ENCODE measurements around the gene SPTAN1.
"Not testable (repeated sequence)": the region's sequence is repeated elsewhere in the genome, so short reads cannot be mapped to it uniquely, and the experiment has no call there.

Gene SPTAN1

DNA sequence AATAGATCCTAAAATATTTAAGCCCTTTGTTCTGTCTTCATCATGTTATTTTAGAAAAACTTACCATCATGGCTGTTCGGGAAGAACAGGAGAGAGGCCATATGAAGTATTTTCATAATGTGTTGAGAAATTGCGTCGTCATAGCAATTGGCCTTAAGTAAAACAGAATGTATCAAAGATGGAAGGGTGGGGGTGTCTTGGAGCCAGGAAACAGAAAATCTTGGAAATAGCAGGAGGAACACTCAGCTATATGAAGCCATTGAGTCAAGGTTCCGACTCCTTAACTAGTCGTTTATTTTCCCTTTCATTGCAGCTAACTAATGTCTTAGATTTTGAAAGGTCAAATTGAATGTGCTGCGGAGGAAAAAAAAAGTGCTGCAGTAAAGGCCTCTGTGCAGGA, 1.3 kb downstream of the SPTAN1 start:
- DNase-seq (ENCODE audit: low spot score) = peak; percentile 51

DNA sequence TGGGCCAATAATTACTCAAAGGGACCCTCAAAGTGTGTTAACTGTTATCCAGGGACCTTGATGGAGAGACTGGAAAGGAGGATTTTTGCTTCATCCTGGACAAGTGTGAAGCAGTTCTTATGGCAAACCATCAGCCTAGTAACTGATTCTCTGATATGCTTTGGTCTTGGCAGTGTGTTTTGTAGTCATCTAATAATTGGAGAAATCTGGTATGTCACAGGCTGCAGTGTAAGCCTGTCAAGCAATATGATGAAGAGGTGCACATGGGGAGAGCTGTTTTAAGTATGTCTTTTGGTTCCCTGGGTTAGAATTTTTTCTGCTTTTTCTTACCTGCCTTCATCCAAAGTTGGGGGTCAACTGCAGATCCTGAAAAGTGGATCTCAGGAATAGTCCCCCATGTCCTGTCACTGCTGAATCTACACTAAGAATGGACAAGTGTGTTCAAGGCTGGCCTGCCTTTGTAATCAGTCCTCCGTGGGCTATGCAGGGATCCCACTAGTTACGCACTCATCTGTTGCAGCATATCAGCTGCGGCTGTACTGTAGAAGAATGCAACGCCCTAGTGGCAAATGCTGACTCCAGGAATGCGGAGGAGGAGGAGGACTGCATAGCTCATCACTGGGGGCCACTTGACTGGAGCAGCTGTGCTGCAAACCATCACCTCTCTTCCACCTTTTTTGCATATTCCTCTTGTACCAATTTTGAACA, 1.9 kb downstream of the SPTAN1 start:
- peak; percentile 88 for DNase-seq (ENCODE audit: low spot score)

DNA sequence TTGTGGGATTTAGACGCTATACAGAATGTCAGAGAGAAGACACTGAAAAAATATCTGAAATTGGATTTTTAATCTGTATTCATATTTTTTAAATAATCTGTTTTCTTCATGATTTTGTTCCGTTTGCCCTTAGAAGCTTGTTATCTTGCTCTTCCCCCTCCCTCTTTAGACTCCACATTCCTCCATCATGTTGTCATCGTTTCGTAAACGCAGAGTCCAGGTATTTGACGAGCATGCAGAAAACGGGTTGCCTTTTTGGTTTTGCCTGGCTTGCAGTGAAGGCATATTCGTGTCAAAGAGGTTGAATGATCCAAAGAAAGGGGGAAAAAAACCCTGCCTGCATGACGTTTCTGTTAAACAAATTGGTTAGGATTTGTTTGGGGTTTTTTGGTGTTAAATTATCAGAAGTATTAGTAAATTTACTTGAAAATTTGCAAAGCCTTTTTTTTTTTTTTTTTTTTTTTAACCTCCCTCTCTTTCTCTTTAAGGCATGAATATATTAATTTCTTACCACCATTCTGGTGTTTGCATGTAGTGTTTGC, 2.9 kb downstream of the SPTAN1 start:
- DNase-seq (ENCODE audit: low spot score) = peak; percentile 61

DNA sequence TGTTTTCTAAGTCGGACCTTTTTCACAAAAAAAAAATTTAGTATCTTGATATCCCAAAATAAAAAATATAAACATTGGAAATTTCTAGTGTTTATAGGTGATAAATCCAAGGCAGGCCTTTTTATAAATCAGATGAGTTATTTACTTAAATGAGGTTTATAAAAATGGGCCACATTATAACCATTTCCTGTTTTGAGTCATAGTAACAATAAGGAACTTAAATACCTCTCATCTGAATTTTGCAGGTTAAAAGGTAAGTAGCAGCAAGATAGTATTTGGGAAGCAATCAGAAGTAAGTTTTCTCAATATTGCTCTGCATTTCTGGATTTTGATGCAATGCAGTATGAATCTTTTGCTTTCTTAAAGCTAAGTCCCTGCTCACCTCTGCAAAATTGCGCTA, 3.9 kb downstream of the SPTAN1 start:
- DNase-seq (ENCODE audit: low spot score) = no peak

DNA sequence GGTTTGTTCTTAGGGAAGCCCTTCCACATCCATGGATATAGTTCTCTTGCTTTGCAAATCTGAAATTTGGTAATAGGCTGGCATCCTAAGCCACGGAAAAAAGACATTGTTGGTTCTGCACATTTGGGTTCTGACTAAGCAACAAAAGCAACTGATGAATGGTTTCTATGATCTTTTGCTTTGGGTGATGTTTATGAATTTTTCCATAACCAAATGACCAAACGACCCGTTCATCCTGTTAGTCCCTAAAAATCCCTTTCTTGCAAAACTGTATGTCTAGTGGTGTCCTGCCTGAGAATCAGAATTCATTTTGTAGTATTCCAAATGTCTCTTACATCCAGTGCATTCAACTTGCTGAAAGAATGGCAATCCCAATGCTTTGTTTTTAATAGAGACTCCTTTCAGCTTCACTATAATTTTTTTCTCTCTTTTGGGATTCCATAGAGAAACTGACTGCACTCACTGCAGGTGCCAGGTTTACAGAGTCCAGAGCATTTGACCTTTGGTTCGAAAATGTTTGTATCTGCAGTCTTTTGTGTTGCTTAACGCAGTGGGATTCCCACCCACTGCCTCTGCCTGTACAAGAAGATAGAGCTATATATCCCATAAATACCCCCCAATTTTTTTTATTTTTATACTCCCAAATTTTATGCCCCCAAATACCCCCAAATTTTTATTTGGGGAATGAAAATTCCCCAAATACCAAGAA, 4.7 kb downstream of the SPTAN1 start:
- DNase-seq (ENCODE audit: low spot score) = no peak

DNA sequence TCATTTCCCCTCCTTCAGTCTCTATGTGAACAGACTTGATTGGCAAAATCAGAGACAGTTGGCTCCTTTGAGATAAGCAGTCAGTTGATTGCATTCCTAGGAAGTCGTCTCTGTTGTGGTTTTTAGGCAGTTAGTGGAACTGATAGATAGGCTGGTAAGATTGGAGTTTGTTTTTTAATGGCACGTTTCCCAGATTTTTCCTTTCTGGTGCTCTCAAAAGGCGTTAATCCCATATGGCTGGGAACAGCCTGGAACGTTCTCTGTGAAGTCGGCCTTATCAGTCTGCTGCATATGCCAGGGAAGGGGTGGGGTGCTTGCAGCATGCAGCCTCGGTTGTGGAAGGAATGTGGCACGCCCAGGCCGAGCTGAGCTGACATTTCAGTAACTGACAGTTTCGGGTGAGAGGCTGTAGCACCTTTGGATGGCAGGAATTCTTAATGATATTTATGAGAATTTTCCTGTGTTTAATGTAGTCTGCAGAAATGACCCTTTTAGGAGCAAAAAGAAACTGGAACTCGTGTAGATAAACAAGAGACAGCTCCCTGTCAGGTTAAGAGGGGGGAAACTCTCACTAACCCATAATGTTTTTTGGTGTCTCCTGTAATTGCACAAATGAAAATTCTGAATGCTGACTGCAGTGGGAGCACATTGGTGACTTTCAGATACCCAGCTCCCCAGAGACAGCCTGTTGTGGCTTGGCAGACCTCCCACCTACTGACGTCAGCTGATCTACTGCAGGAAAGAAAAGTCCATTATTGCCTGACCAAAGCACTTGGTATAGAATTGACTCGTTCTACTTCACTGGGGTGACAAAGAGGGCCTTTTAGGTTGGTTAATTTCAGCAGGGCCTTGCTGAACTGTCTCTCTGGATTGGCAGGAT, 6.3 kb downstream of the SPTAN1 start:
- peak; percentile 64 for DNase-seq (ENCODE audit: low spot score)

DNA sequence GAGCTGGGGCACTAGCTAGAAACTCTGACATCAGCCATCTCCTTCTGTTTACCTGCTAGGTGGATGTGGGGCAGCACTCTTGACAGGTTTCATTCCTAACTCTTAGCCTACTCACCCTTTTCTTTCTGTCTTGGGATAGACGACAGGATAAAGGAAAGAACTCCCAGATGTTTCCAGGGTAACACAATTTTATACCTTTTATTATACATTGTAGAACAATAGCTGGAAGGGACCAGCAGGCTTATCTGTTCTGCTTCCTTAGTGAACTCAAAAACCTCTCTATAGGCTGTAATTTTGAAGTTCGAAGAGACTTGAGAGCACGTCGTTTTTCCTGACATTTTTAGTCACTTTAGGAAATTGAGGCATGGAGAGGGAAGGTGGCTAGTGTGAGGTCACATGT, 13.2 kb downstream of the SPTAN1 start:
- DNase-seq (ENCODE audit: low spot score) = no peak

DNA sequence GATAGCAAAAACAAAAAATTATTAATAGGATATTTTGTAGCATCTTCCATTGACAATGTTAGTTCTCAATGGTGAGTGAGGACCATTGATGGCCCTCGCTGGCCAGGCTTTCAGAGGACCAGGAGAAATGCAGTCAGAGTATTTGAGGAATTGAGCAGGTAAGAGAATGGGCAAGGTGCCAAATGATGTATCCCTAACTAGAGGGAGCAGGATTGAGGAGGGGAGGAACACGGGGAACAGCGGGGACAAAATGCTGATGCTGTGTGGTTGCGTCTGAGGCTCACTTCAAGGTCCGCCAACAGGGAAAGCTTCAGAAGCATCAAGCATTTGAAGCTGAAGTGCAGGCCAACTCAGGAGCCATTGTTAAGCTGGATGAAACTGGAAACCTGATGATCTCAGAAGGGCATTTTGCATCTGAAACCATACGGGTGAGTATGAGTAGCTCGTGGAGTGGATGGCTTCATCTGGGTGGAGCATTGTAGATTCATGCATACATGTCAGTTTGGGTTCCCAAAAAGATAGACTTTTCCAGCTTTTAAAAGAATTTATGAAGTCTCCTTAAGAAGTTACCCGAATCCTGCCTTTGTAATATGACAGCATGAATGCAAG, 16.2 kb downstream of the SPTAN1 start:
- no peak for DNase-seq (ENCODE audit: low spot score)

DNA sequence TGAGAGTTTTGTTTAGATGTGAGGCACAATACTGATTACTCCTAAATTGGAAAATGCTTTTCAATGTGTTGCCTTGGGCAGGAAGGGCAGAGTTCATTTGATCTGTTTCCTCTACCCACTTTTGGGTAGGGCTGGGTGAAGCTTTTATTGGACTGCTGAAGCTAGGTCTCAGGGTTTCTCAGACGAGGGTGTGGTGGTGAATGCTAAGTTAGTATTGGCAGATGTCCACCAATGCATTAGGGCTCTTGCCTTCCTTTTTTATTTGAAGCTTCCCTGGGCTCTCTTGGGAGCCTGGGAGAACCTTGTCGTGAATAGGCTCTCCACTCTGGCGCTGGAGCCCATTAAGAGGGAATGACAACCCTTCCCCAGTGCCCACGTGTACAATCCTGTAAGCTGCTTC, 23.1 kb downstream of the SPTAN1 start:
- no peak for DNase-seq (ENCODE audit: low spot score)

DNA sequence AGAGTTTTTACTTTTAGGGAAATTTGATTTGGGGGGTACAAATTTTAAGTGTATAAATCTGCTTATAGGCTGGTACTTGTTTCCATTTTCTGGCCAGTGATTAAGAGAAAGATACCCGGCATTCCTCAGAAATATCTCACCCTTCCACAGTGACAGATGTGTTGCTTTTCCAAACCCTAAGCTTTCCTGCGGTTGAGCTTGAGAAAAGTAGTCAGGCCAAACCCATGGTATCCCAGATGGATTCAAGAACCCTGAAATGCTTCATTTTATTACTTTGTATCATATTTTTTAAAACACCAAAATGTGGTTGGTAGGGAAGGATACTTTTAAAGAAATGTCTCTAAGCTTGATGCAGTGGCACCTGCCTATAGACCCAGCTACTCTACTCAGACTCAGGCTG, 23.5 kb downstream of the SPTAN1 start:
- DNase-seq (ENCODE audit: low spot score) = no peak

DNA sequence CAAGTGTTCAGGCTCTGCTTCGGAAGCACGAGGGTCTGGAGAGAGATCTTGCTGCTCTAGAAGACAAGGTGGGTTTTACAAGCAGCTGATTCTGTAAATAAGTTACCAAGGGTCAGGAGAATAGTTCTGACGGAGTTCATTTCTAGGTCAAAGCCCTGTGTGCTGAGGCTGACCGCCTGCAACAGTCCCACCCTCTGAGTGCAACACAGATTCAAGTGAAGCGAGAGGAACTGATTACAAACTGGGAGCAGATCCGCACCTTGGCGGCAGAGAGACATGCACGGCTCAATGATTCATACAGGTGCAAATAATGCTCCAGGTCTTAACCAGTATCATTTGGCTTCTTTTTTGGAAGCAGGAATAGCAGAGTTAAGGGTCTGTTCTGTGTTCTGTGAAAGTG, 24.8 kb downstream of the SPTAN1 start:
- DNase-seq (ENCODE audit: low spot score) = no peak

DNA sequence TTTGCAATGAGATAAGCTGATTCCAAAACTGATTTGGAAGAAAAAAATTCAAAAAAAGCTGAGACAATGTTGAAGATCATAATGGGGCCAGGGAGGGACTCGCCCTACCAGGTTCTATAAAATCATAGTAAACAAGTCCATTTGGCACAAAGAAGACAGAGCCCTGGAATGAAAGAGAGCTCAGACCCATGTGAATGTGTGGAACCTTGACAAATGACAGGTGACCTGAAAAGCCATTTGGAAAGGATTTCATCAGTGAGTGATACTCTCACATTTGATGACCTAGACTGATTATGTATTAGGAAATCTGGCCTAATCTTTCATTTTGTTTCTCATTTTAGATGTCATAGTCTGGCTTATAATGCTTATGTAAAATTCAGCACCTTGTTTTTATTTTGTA, 26.8 kb downstream of the SPTAN1 start:
- DNase-seq (ENCODE audit: low spot score) = no peak

DNA sequence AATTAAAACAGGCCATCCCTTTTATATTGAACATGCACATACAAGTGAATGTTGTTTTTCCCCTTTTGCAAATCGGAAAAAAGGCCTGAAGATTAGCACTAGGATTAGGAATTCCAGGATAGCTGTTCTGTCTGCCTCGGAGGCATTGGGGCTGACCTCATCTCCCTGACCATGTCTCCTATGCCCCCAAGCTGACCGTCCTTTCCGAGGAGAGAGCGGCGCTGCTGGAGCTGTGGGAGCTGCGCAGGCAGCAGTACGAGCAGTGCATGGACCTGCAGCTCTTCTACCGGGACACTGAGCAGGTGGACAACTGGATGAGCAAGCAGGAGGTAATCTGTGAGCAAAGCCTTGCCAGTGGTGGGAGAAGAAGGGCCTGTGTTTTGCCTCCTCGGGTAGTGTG, 28.3 kb downstream of the SPTAN1 start:
- DNase-seq (ENCODE audit: low spot score) = no peak

DNA sequence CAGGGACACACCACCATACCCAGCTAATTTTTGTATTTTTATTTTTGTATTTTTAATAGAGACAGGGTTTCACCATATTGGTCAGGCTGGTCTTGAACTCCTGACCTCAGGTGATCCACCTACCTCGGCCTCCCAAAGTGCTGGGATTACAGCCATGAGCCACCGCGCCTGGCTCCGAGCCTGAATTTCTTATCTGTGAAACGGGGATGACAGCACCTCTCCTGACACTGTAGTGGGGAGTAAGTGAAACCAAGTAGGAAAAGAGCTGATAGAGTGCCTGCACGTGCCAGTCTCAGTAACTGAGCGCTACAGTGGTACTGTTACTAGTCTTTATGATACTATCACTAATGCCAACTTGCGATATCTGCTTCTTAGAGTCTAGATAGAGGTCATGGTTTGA, 32.8 kb downstream of the SPTAN1 start:
- DNase-seq (ENCODE audit: low spot score) = not testable (repeated sequence)

DNA sequence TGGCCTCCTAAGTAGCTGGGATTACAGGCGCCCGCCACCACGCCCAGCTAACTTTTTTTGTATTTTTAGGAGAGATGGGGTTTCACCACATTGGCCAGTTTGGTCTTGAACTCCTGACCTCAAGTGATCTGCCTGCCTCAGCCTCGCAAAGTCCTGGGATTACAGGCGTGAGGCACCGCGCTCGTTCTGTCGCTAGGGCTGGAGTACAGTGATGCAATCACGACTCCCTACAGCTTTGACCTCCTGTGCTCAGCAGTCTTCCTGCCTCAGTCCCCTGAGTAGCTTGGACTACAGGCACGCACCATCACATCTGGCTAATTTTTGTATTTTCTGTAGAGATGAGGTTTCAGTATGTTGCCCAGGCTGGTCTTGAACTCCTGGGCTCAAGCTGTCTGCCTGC, 34.5 kb downstream of the SPTAN1 start:
- not testable (repeated sequence) for DNase-seq (ENCODE audit: low spot score)

DNA sequence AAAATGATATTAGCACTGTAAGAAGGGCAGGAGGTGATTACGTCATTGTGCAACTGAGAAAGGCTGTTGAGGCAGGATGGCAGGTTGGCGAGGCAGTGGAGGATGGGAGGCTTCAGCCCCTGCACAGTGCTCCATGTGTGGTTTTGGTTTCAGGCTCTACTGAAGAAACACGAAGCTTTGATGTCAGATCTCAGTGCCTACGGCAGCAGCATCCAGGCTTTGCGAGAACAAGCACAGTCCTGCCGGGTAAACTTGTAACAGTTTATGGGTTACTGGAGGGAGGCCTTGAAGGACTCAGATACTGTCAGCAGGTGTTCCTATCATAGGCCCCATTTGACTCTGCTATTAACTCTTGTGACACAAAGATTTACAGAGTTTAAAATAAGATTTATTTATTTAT, 35.1 kb downstream of the SPTAN1 start:
- DNase-seq (ENCODE audit: low spot score) = no peak

DNA sequence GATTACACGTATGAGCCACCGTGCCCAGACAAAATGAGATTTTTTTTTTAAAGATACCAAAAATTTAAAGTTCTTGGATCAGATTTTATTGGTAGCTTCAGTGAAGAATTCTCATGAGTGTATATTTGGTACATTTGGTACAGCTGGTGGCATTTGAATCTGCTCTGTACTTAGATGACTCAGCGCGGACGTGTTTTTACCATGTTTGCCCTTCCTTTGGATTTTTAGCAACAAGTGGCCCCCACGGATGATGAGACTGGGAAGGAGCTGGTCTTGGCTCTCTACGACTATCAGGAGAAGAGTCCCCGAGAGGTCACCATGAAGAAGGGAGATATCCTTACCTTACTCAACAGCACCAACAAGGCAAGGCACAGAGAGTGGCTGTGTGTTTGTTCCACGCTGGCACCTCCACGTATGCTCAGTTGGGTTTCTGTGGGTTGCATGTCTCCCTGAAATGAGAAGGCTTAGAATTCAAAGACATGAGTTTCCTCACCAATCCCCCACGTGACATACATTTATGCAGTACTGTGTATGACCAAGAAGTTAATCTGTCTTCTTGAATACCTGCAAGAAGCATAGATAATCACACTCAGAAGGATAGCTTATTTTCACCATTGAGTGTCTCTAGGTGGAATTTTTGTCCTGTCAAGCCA, 36.3 kb downstream of the SPTAN1 start:
- no peak for DNase-seq (ENCODE audit: low spot score)

DNA sequence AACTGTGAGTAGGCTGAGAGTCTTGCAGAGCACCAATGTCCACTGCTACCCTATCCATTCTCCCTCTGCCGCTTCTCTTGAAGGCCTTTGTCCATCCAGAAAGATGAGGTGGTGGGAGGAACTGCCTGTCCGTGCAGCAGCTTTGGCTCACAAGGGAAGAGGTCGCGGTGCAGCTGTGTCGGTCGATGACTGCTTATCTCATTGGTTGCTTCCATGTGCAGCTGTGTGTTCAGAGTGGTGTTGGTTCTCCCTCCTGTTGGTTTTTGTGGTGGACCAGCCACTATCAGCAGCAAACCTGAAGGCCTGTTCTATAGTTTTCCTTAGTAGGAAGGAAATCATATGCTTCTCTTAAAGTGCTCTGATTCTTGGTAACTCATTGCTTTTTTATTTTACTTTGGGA, 40.7 kb downstream of the SPTAN1 start:
- no peak for DNase-seq (ENCODE audit: low spot score)

DNA sequence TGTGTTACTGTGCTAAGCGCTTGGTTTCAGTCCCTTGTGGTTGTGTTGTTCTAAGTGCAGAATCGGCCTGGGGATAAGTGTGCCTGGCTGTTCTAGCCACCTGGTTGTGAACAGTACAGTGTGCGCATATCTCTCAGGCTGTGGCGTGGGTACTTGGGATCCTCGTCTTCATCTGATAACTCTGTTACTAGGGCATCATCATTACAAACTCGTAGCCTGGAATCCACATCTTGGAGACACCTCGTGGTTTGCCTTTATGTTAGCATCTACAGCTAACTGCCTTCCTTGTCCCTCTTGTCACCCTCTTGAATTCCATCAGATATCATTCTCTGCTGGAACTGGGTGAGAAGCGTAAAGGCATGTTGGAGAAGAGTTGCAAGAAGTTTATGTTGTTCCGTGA, 41.5 kb downstream of the SPTAN1 start:
- no peak for DNase-seq (ENCODE audit: low spot score)

DNA sequence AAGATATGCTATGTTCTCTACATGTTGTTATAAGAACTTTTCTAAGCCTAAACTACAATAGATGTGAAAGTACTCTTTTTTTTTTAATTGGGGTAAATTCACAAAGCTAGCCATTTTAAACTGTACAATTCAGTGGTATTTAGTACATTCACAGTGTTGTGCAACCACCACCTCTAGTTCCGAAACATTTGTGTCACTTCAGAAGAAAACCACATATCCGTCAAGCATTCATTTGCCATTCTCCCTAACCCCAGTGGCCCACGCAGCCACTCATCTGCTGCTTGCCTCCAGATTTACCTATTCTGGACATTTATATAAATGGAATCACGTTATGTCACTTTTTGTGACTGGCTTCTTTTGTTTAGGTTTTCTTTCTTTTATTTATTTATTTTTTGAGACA, 43.1 kb downstream of the SPTAN1 start:
- no peak for DNase-seq (ENCODE audit: low spot score)

DNA sequence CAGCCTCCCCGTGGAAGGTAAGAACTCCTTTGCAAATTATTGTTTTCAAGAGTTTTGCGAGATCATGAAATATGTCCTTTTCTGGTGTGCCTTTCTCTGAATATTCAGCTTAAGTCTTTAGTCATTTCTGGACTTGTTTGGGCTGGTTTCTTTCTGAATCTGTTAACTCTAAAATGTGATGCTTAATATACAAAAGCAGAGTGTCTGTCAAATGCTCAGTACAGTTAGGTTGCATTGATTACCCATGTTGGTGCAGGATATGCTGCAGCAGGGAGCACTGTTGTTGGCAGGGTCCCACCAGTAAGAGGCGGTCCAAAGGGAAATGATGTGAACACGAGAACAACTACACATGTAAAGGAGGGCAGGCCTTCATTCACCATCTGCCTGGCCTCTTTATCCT, 47.7 kb downstream of the SPTAN1 start:
- DNase-seq (ENCODE audit: low spot score) = no peak

DNA sequence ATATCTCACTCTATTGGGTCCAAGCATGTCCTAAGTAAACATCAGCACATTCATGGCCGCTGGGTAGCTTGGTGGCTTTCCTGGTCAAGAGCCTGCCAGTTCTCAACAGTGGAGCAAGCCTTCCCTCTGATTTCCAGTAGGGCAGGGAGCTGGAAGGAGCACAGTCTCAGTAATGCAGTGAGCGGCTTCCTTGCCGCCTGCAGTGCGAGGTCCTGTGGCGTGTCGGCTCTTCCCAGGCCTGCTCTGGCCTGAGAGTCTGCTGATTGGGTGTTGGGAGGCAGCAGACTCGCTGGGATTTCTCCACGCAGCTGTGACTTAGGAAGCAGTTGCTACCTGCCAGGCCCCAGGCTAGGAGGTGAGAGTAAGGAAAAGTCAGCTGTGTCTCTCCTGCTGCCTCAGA, 51.3 kb downstream of the SPTAN1 start:
- no peak for DNase-seq (ENCODE audit: low spot score)
